ENCODE results near the gene ACTN2. TPM values are rescaled to one million over a fixed set of nuclear protein-coding genes. Genes with fewer than 3 reads are reported as not detected.

Gene ACTN2
- total and polyA plus RNA-seq, 3 donors from 2014 or later = 27.0 to 54.9 (median 39.8) TPM

DNA sequence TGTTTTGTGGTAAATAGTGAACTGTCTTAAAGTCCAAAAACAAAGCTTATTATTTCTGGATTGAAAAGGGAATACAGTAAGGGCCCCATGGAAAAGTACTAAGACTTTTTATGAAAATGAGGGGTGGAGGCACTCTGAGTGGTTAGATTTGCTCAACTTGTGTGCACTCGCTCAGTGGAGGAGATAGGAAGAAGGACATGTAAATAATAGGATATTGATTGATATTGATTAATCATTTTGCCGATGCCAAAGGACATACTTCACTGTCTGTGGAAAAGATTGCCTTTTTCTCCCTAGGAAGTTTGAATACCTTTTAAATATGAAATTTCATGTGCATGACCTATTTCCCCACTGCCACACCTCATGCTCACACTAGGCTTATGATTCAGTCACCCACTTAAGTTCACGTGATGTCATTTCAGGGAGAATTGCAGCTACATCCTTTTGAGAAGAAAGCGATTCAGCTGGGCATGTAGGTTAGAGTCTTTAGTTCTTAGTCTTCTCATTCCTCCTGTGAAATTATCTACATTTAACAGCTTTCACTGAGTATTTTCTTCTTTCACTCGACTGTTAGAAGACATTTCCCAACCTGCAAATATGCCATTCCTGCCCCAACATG lies 113.8 kb downstream of the ACTN2 start:
- H3K4me1 ChIP-seq = peaks cover 11% of the 10 kb centered on the region
- H3K4me3 ChIP-seq = no peak overlapping the region
- no peak overlapping the region for H3K27ac ChIP-seq
- no peaks in the 10 kb centered on the region for H3K9me3 ChIP-seq
- TF ChIP-seq POLR2A (IDR thresholded peaks at IDR 0.05) = no peak
- no peak for TF ChIP-seq CTCF (IDR thresholded peaks at IDR 0.05)
- intact Hi-C loops (cut with DNase I; ENCODE audit: low total_unique reads) = no loop called here
- 72 to 83% methylated on average over 5 of the region's 5 CpGs for WGBS, 2 donors
- DNase-seq = no peak
- no peaks in the 10 kb centered on the region for H3K27me3 ChIP-seq
- no peaks in the 10 kb centered on the region for H3K36me3 ChIP-seq (ENCODE audit: low read depth, missing control alignments)

DNA sequence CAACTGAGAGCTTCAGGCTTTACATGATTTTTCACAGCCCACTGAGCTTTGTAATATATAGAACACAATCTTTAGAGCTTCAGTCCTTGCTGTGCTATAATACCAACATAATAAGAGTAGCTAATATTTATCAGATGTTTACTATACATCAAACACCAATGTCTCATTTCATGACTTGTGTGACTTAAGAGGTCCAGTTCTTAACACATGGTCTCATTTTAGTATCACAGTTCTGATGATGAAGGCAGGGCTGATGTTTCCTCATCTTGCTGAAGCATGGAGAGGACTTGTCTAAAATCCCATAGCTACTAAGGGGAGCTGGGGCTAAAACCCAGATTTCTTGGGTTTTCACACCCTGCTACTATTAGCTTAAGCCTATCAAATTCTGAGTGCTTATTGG lies 114.3 kb downstream of the ACTN2 start:
- no peak for DNase-seq
- Histone ChIP-seq H3K4me1 (peaks cover 11% of the 10 kb centered on the region), H3K9me3 (no peaks in the 10 kb centered on the region), H3K36me3 (ENCODE audit: low read depth, missing control alignments) (no peaks in the 10 kb centered on the region), H3K27ac (no peak overlapping the region), H3K27me3 (no peaks in the 10 kb centered on the region), H3K4me3 (no peak overlapping the region)
- no peak for TF ChIP-seq POLR2A (IDR thresholded peaks at IDR 0.05)
- TF ChIP-seq CTCF (IDR thresholded peaks at IDR 0.05) = no peak
- intact Hi-C loops (cut with DNase I; ENCODE audit: low total_unique reads) = no loop called here

DNA sequence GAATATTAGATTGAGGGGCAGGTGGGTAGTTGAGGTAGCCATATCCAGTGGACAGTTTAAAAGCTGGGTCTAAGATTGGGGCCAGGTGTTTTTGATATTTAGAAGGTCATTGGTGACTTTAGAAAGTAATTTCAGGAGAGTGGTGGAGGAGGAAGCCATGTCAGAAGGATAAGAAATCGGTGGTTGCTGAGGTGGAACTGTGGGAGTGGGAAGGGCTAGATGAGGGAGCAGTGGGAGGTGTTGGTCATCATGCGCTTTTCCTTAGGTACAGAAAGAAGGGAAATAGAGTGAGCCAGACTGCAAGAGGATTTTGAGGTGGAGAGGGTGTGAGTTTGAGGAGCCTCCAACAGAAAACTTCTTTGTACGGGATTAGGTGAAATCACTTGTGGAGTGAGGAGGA lies 116.0 kb downstream of the ACTN2 start:
- Histone ChIP-seq H3K4me3 (no peak overlapping the region), H3K9me3 (no peaks in the 10 kb centered on the region), H3K27me3 (no peaks in the 10 kb centered on the region), H3K4me1 (peaks cover 11% of the 10 kb centered on the region), H3K27ac (no peak overlapping the region), H3K36me3 (ENCODE audit: low read depth, missing control alignments) (no peaks in the 10 kb centered on the region)
- 35 to 73% methylated on average over 3 of the region's 3 CpGs for WGBS, 2 donors
- intact Hi-C loops (cut with DNase I; ENCODE audit: low total_unique reads) = no loop called here
- DNase-seq = no peak
- TF ChIP-seq CTCF (IDR thresholded peaks at IDR 0.05) = no peak
- TF ChIP-seq POLR2A (IDR thresholded peaks at IDR 0.05) = no peak

- Histone ChIP-seq H3K36me3 (ENCODE audit: low read depth, missing control alignments) (no peaks in the 10 kb centered on the region), H3K27me3 (no peaks in the 10 kb centered on the region), H3K27ac (peak overlapping the region in 1 of 2 donors; percentile 32), H3K4me1 (peaks cover 10% of the 10 kb centered on the region), H3K4me3 (no peak overlapping the region), H3K9me3 (no peaks in the 10 kb centered on the region)
- DNase-seq = no peak
- 88 to 89% methylated on average over 2 of the region's 2 CpGs for WGBS, 2 donors
- TF ChIP-seq CTCF (IDR thresholded peaks at IDR 0.05) (no peak), POLR2A (IDR thresholded peaks at IDR 0.05) (no peak)
- intact Hi-C loops (cut with DNase I; ENCODE audit: low total_unique reads) = no loop called here
Measured at GRCh38 chr1:236806634-236807033, 120.3 kb downstream of the ACTN2 start.

DNA sequence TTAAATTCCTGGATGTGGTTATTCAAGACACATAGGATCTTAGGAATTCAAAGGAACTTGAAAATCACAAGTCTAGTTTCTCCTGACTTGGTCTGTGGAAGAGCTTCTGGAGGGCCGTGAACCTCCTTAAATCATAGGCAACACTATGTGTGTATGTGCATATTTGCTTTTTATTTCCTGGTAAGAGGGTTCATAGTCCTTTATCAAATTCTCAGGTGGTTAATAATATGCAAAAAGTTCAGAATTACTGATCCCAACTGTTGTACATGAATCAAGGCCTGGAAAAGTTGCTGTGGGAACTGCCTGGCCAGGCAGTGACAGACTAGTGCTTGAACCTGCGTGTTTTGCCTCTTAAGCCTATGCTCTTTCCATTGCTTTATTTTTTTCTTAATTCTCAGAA lies 121.7 kb downstream of the ACTN2 start:
- intact Hi-C loops (cut with DNase I; ENCODE audit: low total_unique reads) = no loop called here

More for the DNA sequence above, 121.7 kb downstream of the ACTN2 start:
- no peak overlapping the region for H3K27ac ChIP-seq
- TF ChIP-seq POLR2A (IDR thresholded peaks at IDR 0.05) (no peak), CTCF (IDR thresholded peaks at IDR 0.05) (no peak)
- H3K27me3 ChIP-seq = no peaks in the 10 kb centered on the region
- H3K36me3 ChIP-seq (ENCODE audit: low read depth, missing control alignments) = no peaks in the 10 kb centered on the region
- no peak for DNase-seq
- H3K4me1 ChIP-seq = peaks cover 3% of the 10 kb centered on the region
- 93 to 95% methylated on average over 2 of the region's 2 CpGs for WGBS, 2 donors
- no peak overlapping the region for H3K4me3 ChIP-seq
- no peaks in the 10 kb centered on the region for H3K9me3 ChIP-seq

All from testis (tissue), 3 donors.